Neural progenitor cell (in vitro differentiated cells): ENCODE results near the gene SH2D3A.

Experiments used
- CTCF ChIP-seq: fragments of 200-600 bp; sonication (generic); IDR thresholded peaks from 2 replicates; pipeline ENCODE4 v1.5.1; 2017; ENCODE audit warnings: antibody characterized with exemption, mild to moderate bottlenecking
- EZH2 ChIP-seq: fragments of 200-600 bp; sonication (generic); IDR thresholded peaks from 2 replicates; pipeline ENCODE4 v1.6.1; 2017; ENCODE audit warnings: antibody characterized with exemption, mild to moderate bottlenecking, moderate library complexity
- EZH2phosphoT487 ChIP-seq: fragments of 200-600 bp; sonication (generic); IDR thresholded peaks from 2 replicates; pipeline ENCODE4 v1.6.1; 2017; ENCODE audit warnings: antibody characterized with exemption

- TF ChIP-seq CTCF (no peak), EZH2 (no peak), EZH2phosphoT487 (no peak)
These were observed 60.6 kb downstream of the SH2D3A start for GRCh38 chr19:6706633-6706958.
